ENCODE results near the gene FCF1.

Gene FCF1

DNA sequence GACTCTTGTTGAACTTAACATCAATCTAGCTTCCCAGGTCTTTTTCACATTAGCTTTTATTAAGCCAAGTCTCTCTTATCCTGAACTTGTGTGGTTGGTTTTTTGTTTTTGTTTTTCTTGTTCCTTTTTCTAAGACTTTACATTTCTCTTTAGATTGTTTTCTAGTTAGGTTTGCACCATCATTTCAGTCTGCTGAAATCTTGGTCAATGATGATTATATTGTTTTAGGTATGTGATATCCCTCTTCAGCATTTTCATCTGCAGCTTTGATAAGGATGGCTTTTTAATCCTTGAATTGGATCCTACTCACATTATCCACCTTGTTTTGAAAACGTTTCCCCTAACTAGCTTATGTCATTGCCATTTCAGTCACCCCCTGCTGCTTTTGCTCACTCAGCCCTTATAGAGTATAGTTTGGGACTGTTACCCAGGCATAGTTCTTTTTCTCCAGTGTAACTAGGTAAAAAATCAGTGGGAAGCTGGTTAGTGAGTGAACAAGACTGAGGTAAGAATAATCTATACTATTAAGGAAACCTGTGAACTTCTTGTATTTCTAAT lies 72.2 kb downstream of the FCF1 start:
- H3K4me1 ChIP-seq (ENCODE audit: control insufficient read depth, insufficient read depth, low read length), result peaks cover 4% of the 10 kb centered on the region
- H3K27me3 ChIP-seq (ENCODE audit: control insufficient read depth, insufficient read depth, low read length), result no peaks in the 10 kb centered on the region
- H3K9me3 ChIP-seq (ENCODE audit: control insufficient read depth, insufficient read depth, low read length), result no peaks in the 10 kb centered on the region
- H3K36me3 ChIP-seq (ENCODE audit: control insufficient read depth, insufficient read depth, low read length), result peaks cover 39% of the 10 kb centered on the region
- H3K4me3 ChIP-seq (ENCODE audit: low read depth, low read length), result no peak overlapping the region
- H3K9ac ChIP-seq (ENCODE audit: low read depth, low read length), result no peak overlapping the region

DNA sequence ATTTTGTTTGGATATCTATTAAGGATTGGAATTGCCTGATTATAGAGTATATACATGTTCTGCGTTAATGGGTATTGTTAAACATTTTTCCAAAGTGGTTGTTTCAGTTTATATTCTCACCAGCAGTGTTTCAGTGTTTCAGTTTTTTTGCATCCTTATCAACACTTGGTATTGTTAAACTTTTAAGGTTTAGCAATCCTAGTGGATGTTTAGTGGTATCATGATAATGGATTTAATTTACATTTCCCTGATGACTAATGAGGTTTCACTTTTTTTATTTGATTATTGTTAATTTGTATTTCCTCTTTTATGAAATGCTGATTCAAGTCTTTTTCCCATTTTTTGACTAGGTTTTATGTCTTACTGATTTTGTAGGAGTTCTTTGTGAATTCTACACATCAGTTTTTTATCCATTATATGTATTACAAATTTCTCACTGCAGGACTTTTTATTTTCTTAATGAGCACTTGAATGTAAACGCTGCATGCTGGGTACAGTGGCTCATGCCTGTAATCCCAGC lies 73.9 kb downstream of the FCF1 start:
- Histone ChIP-seq H3K9me3 (ENCODE audit: control insufficient read depth, insufficient read depth, low read length) (no peaks in the 10 kb centered on the region), H3K36me3 (ENCODE audit: control insufficient read depth, insufficient read depth, low read length) (peaks cover 24% of the 10 kb centered on the region), H3K9ac (ENCODE audit: low read depth, low read length) (no peak overlapping the region), H3K4me1 (ENCODE audit: control insufficient read depth, insufficient read depth, low read length) (peaks cover 7% of the 10 kb centered on the region), H3K4me3 (ENCODE audit: low read depth, low read length) (no peak overlapping the region), H3K27me3 (ENCODE audit: control insufficient read depth, insufficient read depth, low read length) (no peaks in the 10 kb centered on the region)

Measured in iPS-15b (cell line).